Activated CD8-positive, alpha-beta memory T cell treated with anti-CD3 and anti-CD28 coated beads for 1 hour (primary cell): ENCODE data around the gene ANKRD11.
"Not testable (repeated sequence)": the region's sequence is repeated elsewhere in the genome, so short reads cannot be mapped to it uniquely, and the experiment has no call there.

ENCODE experiments used
- DNase-seq, 2 donors: peaks; one replicate each; pipeline ENCODE4 v3.0.0-alpha.2; 2020; ENCODE audit warnings: low read depth in 1 of 2; ENCODE audit errors: extremely low read depth in 1 of 2

Gene ANKRD11

DNA sequence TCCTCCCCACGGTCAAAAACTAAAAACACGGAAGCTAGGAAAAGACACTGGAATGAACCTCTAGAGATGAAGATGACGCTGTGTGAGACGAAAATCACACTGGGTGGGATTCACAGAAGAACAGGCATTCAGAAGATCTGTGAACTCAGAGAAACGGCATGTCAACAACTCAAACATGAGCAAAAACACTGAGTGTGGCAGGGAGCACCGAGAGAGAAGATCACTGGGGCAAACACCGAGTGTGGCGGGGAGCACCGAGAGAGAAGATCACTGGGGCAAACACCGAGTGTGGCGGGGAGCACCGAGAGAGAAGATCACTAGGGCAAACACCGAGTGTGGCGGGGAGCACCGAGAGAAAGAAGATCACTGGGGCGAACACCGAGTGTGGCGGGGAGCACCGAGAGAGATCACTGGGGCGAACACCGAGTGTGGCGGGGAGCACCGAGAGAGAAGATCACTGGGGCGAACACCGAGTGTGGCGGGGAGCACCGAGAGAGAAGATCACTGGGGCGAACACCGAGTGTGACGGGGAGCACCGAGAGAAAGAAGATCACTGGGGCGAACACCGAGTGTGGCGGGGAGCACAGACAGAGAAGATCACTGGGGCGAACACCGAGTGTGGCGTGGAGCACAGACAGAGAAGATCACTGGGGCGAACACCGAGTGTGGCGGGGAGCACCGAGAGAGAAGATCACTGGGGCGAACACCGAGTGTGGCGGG, 100.7 kb downstream of the ANKRD11 start:
- DNase-seq: not testable (repeated sequence)

DNA sequence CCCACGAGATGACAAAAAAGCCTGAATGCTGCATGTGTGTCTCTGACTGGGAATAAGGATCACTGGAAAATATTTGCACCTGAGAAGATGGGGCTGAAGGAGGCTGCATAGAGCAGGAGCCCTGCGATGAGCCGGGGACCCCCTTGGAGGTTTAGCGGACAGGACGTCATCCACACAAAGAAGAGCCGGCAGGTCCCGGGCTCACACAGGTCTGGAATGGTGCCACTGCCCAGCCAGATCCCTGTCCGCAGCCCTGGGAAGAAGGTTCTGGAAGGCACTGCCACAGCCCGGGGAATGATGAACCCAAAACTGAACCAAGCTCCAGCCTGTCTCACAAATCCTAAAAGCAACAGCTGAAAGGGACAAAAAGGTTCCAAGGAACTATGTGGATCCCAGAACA, 101.8 kb downstream of the ANKRD11 start:
- DNase-seq: no peak

DNA sequence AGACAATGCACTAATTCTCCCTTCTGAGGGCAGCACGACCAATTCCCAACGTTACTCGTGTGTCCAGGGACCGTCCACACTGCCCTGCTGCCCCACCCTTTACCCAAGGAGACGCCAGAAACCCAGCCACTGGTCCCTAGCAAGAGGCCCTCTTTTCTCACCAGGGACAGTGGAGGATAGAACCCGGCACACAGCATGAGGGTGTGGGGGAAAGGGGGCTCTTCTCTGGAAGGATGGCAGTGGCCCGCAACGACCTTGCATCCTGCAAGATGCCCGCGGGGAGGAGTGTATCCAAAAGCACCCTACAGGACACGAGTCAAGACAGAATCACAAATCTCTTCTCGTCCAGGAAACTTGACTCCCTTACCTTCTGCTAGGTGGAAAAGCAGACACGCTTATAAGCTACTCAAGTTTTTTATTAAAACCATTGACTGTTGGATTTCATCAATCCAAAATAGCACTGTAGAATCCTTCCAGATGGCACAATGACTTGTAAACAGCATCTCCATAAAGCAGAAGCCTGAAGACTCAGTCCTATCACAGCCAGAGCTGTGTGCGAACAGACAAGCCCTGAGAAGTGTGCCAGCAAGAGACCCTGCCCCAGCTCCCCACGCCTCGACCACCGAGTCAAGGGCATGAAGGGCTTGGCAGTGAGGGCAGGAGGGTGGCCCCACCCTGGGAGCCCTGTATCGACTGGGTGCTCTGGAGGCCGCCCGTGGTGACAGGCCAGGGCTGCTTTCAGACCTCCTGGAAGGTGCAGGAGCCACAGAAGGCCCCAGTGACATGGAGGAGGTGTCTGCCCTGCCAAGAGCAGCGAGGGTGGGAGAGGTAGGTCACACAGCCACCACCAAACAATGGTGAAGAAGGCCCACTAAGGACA, 103.8 kb downstream of the ANKRD11 start:
- DNase-seq: no peak

DNA sequence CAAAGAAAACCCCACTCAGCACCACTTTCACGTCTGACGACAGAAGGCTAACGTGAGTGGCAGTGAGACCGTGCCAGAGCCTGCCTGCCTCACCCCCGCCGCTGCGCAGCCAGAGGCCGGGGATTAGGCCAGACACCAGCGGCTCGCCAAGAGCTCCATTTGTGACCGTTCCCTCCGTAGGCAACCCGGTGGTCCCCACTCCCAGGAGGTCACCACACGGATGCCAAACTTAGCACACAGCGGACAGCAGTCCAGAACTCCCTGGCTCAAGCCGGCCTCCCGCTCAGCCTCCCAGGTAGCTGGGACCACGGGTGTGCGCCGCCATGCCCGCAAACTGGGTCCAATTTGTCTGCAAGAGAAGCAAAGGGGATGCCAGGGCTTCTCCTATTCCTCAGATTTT, 104.6 kb downstream of the ANKRD11 start:
- DNase-seq: no peak

DNA sequence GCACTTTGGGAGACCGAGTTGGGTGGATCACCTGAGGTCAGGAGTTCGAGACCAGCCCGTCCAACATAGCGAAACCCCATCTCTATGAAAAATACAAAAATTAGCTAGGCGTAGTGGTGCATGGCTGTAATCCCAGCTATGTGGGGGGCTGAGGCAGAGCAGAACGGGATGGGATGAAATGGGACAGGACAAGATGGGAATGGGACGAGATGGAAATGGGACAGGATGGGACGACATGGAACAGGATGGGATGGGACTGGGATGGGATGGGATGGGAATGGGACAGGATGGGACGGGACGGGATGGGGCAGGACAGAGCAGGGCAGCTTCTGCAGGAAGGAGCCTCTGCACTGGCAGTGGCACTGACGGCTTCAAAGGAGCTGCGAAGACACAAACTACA, 106.1 kb downstream of the ANKRD11 start:
- no peak for DNase-seq

DNA sequence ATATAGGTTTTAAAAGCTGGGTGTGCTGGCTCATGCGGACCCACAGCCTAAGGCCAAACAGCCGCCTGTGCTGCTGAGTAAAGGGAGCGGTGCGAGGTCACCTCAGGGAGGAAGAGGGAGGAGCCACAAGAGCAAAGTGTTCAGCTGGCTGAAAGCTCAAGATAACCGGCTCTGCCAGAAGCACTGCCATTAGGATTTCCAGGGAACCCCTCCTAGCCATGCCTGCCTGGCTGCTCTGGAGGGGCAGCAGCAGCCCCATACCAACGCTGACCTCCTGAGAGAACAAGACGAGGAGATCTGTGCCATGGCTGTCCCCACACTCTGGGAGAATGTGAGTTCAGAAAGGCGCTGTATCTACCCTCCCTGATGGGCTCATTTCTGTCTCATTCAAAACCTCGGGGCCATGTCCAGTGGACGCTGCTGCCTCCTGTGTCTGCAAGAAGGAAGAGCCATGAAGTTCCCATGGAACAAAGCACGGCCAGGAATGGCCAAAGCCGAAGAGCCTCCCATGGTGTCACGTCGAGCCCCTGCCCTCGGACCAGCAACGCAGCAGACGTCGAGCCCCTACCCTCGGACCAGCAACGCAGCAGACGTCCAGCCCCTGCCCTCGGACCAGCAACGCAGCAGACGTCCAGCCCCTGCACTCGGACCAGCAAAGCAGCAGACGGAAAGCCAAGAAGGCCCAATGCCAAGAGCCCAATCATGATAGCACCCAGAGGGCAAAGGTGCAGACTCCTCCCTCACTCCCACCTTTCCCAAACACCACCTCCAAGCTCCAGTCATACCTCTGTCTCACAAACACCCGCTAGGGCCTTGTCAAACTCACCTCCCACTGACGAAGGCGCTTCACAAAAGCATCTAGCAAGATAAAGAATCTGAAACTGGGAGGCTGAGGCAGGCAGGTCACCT, 107.0 kb downstream of the ANKRD11 start:
- no peak for DNase-seq

DNA sequence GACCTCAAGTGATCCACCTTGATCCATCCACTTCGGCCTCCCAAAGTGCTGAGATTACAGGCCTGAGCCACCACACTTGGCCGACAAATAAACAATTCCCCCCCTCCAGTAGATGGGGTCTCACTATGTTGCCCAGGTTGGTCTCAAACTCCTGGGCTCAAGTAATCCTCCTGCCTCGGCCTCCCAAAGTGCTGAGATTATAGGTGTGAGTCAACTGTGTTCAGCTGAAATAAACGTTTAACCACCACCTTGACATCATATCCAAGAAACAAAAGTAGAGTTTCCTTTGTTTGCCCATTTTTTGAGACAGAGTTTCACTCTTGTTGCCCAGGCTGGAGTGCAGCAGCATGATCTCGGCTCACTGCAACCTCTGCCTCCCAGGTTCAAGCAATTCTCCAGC, 107.8 kb downstream of the ANKRD11 start:
- DNase-seq: not testable (repeated sequence)

DNA sequence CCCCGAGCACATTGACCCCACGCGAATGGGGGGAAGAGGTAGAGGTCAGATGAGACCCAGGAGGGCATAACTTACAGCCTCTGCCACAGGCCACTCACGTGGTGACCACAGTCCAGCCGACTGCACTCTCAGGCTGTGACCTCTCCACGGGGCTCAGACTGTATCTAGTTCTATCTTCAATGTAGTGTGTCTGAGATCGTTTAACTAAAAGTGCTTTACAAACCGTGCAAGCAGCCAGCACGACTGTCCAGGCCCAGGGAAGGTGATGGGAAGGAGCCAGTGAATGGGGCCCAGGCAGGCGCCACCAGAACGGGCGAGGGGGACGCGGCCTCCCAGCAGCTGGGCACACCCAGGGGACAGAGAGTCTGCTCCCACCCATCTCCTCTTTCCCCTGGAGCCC, 108.6 kb downstream of the ANKRD11 start:
- no peak for DNase-seq

DNA sequence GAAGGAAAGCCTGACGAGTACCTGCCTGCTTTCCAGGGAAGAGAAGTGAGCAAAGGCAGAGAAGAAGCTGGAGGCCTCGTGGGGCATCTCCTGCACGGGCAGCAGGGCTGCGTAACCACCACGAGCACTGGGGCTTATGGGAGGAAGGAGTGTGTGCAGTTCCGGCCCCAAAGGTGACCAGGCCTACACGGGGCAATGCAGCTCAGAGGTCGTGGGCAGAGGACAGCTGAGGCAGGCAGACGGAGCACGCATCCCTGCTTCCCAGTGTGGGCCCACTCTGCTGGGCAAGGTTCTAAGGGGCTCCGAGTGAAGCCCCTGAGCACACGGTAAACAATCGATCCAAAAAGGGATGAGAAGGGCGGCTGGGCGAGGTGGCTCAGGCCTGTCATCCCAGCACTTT, 109.7 kb downstream of the ANKRD11 start:
- no peak for DNase-seq

DNA sequence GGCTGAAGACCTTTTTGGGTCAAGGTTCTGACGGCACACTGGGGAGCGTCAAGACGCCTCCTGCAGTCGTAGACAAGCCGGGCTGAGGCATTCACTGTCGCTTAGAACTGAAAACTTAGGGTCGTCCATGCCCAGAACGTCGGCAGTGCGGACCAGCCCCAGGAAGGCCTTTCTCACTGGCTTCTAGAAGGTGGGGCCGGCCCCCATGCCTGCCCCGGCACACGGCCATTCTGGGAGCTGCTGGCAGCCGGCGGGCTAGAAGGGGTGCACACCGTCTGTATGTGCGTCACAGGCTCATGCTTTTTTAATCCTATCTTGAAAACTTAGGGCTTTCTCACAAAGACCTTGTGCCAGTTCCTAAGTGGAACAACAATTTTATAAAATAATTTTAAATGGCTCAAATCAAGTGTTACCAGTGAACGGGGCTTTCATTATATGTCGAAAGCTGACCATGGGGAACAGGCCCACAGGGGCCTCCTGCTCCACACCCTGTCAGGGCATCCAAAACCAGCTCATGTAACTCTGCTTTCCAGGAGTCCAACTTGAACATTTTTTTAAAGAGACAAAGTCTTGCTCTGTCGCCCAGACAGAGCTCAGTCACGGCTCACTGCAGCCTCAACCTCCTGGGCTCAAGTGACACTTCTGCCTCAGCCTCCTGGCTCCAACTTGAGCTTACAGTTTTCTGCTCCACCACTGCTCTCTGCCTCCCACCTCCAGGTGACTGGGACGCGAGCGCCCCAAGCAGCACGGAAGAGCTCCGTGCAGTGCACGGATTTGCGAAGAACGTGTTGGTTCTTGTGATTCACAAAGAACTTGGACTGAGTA, 111.2 kb downstream of the ANKRD11 start:
- no peak for DNase-seq

DNA sequence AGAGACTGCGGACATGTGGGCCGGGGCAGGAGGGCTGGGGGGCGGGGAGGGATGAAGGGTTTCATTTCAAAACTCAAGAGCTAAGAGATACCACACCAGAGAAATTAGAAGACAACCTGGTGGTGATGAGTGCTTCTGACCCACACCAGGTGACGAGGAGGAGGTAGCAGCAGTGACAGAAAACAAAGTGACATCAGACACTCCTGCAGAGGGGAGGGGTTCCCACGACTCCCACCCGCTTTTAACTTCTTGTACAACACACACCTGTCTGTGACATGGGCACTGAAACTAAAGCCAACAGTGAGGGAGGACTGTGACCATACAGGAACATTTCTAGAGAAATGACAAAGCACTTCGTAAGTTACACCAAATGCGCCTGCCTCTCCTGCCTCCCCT, 112.9 kb downstream of the ANKRD11 start:
- DNase-seq: no peak

DNA sequence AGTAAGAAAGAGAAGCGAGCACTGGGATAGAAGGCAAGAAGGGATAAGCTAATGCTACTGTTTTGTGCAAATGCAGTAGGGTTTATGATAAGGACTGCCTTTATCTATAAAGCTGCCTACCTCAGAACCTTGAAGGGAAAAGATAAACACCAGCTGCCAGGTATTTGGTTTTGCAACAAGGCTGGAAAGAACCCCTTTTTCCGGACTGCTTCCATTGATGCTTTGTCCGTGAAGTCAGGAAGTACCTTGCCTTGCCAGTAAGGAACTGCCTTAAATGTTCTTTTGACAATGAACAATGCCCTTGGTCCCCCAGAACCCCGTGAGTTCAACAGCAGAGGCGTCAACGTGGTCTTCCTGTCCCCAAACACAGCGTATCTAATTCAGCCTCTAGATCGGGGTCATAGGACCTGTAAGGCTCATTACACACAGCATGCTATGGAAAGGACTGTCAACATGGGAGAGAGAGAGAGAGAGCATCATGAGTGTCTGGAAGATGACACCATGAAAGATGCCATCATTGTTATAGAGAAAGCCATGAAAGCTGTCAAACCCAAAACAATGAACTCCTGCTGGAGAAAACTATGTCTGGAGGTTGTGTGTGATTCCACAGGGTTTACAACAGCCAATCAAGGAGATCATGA, 113.4 kb downstream of the ANKRD11 start:
- DNase-seq: no peak

DNA sequence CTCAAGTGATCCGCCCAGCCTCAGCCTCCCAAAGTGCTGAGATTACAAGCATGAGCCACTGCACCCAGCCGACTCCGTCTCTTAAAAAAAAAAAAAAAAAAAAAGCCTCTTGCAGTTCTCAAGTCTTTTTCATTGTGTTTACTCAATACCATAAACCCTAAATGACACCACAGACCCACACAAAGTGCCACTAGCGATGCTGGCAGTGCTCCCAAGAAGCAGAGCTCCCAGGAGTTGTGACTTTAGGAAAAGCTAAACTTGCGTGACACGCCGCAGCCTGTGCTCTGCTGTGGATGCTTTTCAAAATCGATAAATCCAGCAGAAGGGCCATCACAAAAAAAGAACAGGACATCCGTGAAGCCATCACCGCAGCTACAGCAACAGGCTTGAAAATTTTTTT, 114.7 kb downstream of the ANKRD11 start:
- DNase-seq: no peak

DNA sequence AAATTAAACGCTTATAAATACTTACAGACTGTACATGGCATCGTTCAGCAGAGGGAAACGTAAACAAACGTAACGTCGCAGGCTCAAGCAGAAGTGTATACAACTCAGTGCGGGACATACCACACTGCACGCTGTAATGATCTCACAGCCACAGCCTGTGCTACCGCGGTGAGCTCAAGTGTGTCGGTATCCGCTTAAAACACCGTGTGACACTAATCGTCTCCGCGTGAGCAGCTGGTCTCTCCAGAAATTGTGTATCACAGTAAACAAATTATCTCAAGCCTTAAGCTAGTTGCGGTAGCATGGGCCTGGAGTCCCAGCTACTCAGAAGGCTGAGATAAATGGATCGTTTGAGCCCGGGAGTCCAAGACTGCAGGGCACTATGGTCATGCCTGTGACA, 115.3 kb downstream of the ANKRD11 start:
- DNase-seq: no peak

DNA sequence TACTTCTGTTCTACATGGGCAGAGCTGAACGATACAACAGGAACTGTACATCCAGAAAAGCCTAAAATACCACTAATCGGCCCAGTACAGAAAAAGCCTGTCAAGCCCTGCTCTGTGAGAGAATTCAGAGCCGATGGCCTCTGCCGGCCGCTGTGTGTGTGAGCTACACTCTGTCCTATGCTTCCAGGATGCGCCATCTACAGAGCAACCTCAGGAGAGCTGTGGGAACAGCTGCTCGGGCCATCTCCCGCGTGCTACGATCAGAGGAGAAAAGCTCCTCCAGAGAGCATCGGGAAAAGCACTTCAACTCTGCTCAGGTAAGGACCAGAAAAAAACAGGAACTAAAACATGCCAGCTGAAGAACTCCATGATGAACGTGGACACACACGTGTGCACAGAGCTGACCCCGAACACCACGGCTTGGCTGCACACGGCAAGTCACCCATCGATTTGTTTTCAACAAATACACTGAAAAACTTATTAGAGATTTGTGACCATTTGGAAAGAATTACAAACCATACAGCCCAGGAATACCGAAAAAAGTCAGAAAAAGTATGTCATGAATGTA, 115.9 kb downstream of the ANKRD11 start:
- DNase-seq: no peak

DNA sequence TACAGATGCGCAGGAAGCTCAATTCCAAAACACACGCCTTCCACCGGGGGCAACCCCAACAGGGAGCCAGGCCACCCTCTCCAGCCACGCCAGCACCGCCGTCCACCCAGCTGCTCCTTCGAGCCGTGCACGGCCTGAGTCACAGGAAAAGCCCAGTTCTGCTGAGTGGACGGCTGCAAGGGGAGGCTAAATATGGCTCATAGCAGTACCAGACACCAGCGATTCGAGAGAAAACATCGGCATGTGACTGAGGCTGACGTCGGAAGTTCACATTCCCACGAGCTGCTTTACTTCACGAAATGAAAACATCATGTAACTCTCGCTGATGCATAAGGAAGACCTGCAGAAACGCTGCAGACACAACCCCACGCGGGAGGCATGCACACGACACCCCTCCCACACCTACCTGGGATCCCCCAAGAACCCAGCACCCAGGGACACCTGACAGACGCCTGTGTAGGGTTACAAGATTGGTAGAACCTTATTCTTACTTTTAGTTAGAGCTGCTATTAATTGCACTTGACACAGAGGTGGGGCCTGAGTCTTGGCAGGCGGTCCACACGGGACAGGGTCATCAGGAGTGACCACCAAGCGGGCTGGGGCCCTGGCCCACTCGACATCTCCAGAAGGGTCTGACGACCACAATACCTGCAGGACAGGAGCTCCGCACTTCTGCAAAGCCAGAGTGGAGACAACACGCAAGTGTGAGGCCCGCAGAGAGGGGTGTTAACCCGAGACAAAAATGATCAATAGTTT, 116.8 kb downstream of the ANKRD11 start:
- no peak for DNase-seq

DNA sequence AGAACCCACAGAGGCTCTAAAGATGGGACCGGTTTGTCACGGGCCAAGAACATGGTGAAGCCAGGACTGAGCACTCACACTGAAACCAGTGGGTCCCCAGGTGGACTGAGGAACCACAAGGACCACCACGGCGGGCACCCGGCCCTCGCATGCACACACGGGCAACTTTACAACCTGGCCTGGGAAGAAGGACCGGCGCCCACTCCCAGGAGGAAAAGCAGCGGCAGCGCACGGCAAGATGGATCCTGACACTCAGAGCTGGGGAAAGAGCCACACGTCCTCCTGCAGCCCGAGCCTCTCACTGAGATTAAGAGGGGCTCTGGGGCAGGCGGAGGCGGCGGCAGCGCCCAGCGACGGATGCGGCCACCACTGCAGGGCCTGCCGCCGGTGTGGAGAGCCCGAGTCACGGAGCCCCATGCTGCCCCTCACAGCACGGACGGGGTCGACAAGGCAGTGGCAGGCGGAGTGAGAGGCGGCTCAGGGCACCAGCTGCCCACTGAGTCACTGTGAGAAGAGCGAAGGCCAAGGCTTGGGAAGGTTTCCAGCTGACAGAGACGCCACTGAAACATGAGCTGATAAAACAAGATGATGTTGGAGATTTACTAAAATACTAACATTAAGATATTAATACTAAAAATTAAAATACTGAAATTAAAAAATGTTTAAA, 118.3 kb downstream of the ANKRD11 start:
- no peak for DNase-seq

DNA sequence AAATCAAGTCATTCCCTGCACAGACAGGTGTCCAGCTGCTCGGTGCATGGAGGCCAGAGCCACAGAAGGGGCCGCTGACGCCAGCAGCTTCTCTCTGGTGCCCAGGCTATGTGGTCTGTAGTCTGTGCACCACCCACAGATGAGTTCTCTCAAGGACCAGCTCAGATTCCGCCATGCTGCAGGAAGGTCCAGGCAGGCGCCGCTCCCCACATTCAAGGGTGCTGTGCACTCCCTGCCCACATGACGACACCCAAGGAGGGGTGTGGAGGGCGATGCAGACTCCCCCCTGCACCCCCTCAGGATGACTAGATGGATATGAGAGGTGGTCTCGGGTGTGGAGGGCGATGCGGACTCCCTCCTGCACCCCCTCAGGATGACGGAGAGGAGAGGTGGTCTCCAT, 119.0 kb downstream of the ANKRD11 start:
- no peak for DNase-seq
